HepG2 (cell line): Measurements from ENCODE around the gene SLC29A1. TPM values are rescaled to one million over a fixed set of nuclear protein-coding genes. Genes with fewer than 3 reads are reported as not detected.

Experiments
- ARNT2 ChIP-seq: sonication (generic); formaldehyde crosslinking; IDR thresholded peaks from 2 replicates; pipeline ENCODE4 v1.8.0; 2022; ENCODE audit warnings: mild to moderate bottlenecking, low read depth, missing genetic modification reagents, moderate library complexity
- HMG20A ChIP-seq: IDR thresholded peaks from 2 replicates; pipeline ENCODE4 v1.6.1; 2016; ENCODE audit warnings: borderline replicate concordance
- KDM1A ChIP-seq: IDR thresholded peaks from 2 replicates; pipeline ENCODE4 v1.6.1; 2016; ENCODE audit warnings: missing compliant biosample characterization
- MXD4 ChIP-seq: IDR thresholded peaks from 2 replicates; pipeline ENCODE4 v1.6.1; 2016; ENCODE audit warnings: mild to moderate bottlenecking, missing biosample characterization, missing genetic modification reagents
- NFKB2 ChIP-seq: sonication (generic); formaldehyde crosslinking; IDR thresholded peaks from 2 replicates; pipeline ENCODE4 v1.4.0; 2020; ENCODE audit warnings: missing genetic modification reagents, borderline replicate concordance
- SMC3 ChIP-seq: IDR thresholded peaks from 2 replicates; pipeline ENCODE4 v1.6.1; 2011; ENCODE audit warnings: low read length, improper control_type of control experiment
- SNAPC2 ChIP-seq: sonication (generic); formaldehyde crosslinking; IDR thresholded peaks from 2 replicates; pipeline ENCODE4 v1.8.1; 2022; ENCODE audit warnings: mild to moderate bottlenecking, missing genetic modification reagents
- SRSF9 ChIP-seq: fragments of 200-400 bp; formaldehyde crosslinking; IDR thresholded peaks from 2 replicates; pipeline ENCODE4 v1.6.1; 2018; ENCODE audit warnings: borderline replicate concordance, mild to moderate bottlenecking, low read depth, low read length; ENCODE audit not compliant: insufficient read depth, poor library complexity, severe bottlenecking
- SSRP1 ChIP-seq: IDR thresholded peaks from 2 replicates; pipeline ENCODE4 v1.6.1; 2016; ENCODE audit warnings: control low read depth
- ZNF20 ChIP-seq: sonication (generic); formaldehyde crosslinking; IDR thresholded peaks from 2 replicates; pipeline ENCODE4 v1.4.0; 2020; ENCODE audit warnings: mild to moderate bottlenecking, moderate library complexity, missing genetic modification reagents
- ZNF234 ChIP-seq: sonication (generic); formaldehyde crosslinking; conservative IDR thresholded peaks from 2 replicates; pipeline ENCODE4 v1.5.1; 2020; ENCODE audit warnings: mild to moderate bottlenecking, missing genetic modification reagents
- ZNF264 ChIP-seq: sonication (generic); formaldehyde crosslinking; IDR thresholded peaks from 2 replicates; pipeline ENCODE4 v1.4.0; 2020; ENCODE audit warnings: missing genetic modification reagents
- ZNF451 ChIP-seq: sonication (generic); formaldehyde crosslinking; IDR thresholded peaks from 2 replicates; pipeline ENCODE4 v1.5.0; 2020; ENCODE audit warnings: mild to moderate bottlenecking, missing genetic modification reagents
- ZNF558 ChIP-seq: sonication (generic); formaldehyde crosslinking; IDR thresholded peaks from 2 replicates; pipeline ENCODE4 v1.9.0; 2022; ENCODE audit warnings: mild to moderate bottlenecking, missing genetic modification reagents, borderline replicate concordance
- ZNF773 ChIP-seq: sonication (generic); formaldehyde crosslinking; IDR thresholded peaks from 2 replicates; pipeline ENCODE4 v1.4.0; 2020; ENCODE audit warnings: missing genetic modification reagents, borderline replicate concordance
- polyA plus RNA-seq, 8 experiments: library from polyadenylated mRNA; depleted of rRNA in 3 of 8; stranded (reverse) in 7 of 8; unstranded in 1 of 8; fragments of >200 nt; fragmentation: Illumina TruSeq in 4 of 8; extraction: Trizol in 4 of 8; gene quantifications; 2 replicates each; pipeline versions ENCODE4 v1.2.1 to v1.2.3, GENCODE V29; 2011 to 2016; ENCODE audit warnings: low read depth in 4 of 8, missing spikeins in 1 of 8, mixed read lengths in 1 of 8; ENCODE audit not compliant: insufficient read depth in 1 of 8
- total RNA-seq, 5 experiments: library from RNA; depleted of rRNA; stranded (reverse); fragments of >200 nt; fragmentation: Illumina TruSeq; extraction: Trizol; gene quantifications; 2 replicates each; pipeline ENCODE4 v1.2.3, GENCODE V29; 2016; ENCODE audit warnings: low read depth in 1 of 5
- TF ChIP-seq, protein P1 (sequence below): sonication (generic); formaldehyde crosslinking; IDR thresholded peaks from 2 replicates; pipeline ENCODE4 v1.9.0; 2021; ENCODE audit warnings: missing genetic modification reagents, borderline replicate concordance
- TF ChIP-seq, protein P2 (sequence below): sonication (generic); formaldehyde crosslinking; IDR thresholded peaks from 2 replicates; pipeline ENCODE4 v1.8.1; 2023; ENCODE audit warnings: missing genetic modification reagents, inconsistent platforms, borderline replicate concordance
- TF ChIP-seq, protein P3 (sequence below): sonication (generic); formaldehyde crosslinking; IDR thresholded peaks from 2 replicates; pipeline ENCODE4 v1.8.1; 2023; ENCODE audit warnings: mild to moderate bottlenecking, inconsistent platforms, moderate library complexity, missing genetic modification reagents, borderline replicate concordance
- TF ChIP-seq, protein P4 (sequence below): sonication (generic); formaldehyde crosslinking; conservative IDR thresholded peaks from 2 replicates; pipeline ENCODE4 v1.8.0; 2022; ENCODE audit warnings: low read depth, missing genetic modification reagents
- TF ChIP-seq, protein P5 (sequence below): sonication (generic); formaldehyde crosslinking; IDR thresholded peaks from 2 replicates; pipeline ENCODE4 v1.4.0; 2020; ENCODE audit warnings: missing genetic modification reagents

SLC29A1 gene
- total and polyA plus RNA-seq, 2 of the 13 experiments (the other 11 are each of a cell fraction or from before 2014, with no cell fraction given): 43.2 to 106 TPM

DNA sequence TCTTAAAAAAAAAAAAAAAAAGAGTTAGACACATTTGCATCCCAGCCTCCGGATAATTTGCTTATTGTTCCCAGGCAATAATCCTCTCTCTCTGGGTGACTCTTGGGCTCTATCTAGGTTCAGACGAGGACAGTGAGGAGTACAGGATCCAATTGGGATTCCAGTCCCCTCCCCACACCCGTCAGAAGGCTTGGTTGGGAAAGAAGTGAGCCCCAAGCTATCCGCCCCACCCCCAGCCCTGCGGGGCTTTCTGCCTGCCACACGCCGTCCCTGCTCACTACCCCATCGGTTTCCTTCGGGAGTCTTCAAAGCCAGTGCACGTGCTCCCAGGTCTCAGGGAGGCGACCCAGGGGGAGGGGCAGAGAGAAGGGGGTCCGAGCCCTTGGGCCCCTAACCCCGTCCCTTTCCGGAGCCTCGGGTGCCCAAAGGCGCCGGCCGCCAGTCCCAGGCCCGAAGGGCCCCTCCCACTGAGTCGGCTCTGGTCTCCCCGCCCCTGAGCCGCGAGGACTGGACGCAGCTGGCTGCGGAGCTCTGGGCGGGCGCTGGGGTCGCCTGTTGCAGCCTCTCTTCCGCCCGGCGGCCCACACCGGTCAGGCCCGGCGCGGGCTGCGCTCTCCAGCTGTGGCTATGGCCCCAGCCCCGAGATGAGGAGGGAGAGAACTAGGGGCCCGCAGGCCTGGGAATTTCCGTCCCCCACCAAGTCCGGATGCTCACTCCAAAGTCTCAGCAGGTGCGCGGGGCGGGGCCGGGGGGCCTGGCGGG lies 4.2 kb upstream of the SLC29A1 start (continued):
- TF ChIP-seq ARNT2: peak; percentile 81
- no peak for TF ChIP-seq SMC3
- peak; percentile 62 for TF ChIP-seq ZNF264 (CRISPR knock-in tag)
- TF ChIP-seq, protein P1, sequence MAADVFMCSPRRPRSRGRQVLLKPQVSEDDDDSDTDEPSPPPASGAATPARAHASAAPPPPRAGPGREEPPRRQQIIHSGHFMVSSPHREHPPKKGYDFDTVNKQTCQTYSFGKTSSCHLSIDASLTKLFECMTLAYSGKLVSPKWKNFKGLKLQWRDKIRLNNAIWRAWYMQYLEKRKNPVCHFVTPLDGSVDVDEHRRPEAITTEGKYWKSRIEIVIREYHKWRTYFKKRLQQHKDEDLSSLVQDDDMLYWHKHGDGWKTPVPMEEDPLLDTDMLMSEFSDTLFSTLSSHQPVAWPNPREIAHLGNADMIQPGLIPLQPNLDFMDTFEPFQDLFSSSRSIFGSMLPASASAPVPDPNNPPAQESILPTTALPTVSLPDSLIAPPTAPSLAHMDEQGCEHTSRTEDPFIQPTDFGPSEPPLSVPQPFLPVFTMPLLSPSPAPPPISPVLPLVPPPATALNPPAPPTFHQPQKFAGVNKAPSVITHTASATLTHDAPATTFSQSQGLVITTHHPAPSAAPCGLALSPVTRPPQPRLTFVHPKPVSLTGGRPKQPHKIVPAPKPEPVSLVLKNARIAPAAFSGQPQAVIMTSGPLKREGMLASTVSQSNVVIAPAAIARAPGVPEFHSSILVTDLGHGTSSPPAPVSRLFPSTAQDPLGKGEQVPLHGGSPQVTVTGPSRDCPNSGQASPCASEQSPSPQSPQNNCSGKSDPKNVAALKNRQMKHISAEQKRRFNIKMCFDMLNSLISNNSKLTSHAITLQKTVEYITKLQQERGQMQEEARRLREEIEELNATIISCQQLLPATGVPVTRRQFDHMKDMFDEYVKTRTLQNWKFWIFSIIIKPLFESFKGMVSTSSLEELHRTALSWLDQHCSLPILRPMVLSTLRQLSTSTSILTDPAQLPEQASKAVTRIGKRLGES (CRISPR knock-in tag): peak; percentile 46; the same call in 1 of the 2 replicates
- peak; percentile 87 for TF ChIP-seq ZNF773 (CRISPR knock-in tag)
- 0 out of 2 replicates have a peak, but pooled peaks have one; percentile 18 for TF ChIP-seq HMG20A (CRISPR knock-in tag)
- TF ChIP-seq KDM1A (CRISPR knock-in tag): no peak
- no peak for TF ChIP-seq SRSF9
- TF ChIP-seq SNAPC2: peak; percentile 80; the same call in 1 of the 2 replicates
- TF ChIP-seq, protein P2, sequence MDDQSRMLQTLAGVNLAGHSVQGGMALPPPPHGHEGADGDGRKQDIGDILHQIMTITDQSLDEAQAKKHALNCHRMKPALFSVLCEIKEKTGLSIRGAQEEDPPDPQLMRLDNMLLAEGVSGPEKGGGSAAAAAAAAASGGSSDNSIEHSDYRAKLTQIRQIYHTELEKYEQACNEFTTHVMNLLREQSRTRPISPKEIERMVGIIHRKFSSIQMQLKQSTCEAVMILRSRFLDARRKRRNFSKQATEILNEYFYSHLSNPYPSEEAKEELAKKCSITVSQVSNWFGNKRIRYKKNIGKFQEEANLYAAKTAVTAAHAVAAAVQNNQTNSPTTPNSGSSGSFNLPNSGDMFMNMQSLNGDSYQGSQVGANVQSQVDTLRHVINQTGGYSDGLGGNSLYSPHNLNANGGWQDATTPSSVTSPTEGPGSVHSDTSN (CRISPR knock-in tag): no peak; the same call in 1 of the 2 replicates
- TF ChIP-seq, protein P3, sequence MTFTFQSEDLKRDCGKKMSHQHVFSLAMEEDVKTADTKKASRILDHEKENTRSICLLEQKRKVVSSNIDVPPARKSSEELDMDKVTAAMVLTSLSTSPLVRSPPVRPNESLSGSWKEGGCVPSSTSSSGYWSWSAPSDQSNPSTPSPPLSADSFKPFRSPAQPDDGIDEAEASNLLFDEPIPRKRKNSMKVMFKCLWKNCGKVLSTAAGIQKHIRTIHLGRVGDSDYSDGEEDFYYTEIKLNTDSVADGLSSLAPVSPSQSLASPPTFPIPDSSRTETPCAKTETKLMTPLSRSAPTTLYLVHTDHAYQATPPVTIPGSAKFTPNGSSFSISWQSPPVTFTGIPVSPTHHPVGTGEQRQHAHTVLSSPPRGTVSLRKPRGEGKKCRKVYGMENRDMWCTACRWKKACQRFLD (CRISPR knock-in tag): no peak; the same call in 1 of the 2 replicates
- TF ChIP-seq, protein P4, sequence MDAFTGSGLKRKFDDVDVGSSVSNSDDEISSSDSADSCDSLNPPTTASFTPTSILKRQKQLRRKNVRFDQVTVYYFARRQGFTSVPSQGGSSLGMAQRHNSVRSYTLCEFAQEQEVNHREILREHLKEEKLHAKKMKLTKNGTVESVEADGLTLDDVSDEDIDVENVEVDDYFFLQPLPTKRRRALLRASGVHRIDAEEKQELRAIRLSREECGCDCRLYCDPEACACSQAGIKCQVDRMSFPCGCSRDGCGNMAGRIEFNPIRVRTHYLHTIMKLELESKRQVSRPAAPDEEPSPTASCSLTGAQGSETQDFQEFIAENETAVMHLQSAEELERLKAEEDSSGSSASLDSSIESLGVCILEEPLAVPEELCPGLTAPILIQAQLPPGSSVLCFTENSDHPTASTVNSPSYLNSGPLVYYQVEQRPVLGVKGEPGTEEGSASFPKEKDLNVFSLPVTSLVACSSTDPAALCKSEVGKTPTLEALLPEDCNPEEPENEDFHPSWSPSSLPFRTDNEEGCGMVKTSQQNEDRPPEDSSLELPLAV: no peak
- peak; percentile 69; the same call in 1 of the 2 replicates for TF ChIP-seq NFKB2 (CRISPR knock-in tag)
- peak; percentile 83; the same call in 1 of the 2 replicates for TF ChIP-seq ZNF451 (CRISPR knock-in tag)
- TF ChIP-seq, protein P5, sequence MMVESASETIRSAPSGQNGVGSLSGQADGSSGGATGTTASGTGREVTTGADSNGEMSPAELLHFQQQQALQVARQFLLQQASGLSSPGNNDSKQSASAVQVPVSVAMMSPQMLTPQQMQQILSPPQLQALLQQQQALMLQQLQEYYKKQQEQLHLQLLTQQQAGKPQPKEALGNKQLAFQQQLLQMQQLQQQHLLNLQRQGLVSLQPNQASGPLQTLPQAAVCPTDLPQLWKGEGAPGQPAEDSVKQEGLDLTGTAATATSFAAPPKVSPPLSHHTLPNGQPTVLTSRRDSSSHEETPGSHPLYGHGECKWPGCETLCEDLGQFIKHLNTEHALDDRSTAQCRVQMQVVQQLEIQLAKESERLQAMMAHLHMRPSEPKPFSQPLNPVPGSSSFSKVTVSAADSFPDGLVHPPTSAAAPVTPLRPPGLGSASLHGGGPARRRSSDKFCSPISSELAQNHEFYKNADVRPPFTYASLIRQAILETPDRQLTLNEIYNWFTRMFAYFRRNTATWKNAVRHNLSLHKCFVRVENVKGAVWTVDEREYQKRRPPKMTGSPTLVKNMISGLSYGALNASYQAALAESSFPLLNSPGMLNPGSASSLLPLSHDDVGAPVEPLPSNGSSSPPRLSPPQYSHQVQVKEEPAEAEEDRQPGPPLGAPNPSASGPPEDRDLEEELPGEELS (CRISPR knock-in tag): peak; percentile 52; the same call in 1 of the 2 replicates
- TF ChIP-seq ZNF20 (CRISPR knock-in tag): no peak
- TF ChIP-seq ZNF558 (CRISPR knock-in tag): no peak; the same call in 1 of the 2 replicates
- TF ChIP-seq SSRP1 (CRISPR knock-in tag): no peak
- TF ChIP-seq ZNF234: no peak
- peak; percentile 72; the same call in 1 of the 2 replicates for TF ChIP-seq MXD4
